ENCODE measurements around the gene SPINT2. TPM values are rescaled to one million over a fixed set of nuclear protein-coding genes. Genes with fewer than 3 reads are reported as not detected.
A peak's percentile ranks its signal among the peaks of the same experiment; 100 is the strongest.

The SPINT2 gene
- total RNA-seq, 6 experiments from 2014 or later = 0.76 to 4.1 (median 0.98) TPM

DNA sequence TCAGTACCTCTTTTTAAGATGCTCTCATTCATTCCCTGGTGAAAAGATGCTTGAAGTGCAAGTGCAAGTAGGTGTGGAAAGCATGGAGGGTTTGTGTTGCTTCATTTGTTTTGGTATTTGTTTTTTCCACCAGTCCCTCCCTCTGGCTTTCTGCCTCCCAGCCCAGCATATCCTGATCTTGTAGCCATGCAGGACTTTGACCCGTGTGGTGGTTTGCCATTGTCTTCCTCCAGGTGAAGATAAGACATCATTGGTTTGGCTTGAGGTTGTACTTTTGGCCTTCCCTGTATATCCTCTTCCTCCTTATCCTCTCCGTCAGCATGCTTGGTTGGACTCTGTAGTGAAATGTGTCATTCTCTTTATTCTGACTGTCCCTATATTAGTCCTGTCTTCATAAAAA lies 9.1 kb downstream of the SPINT2 start:
- peaks cover 33% of the 10 kb centered on the region for H3K4me1 Mint-ChIP-seq (ENCODE audit: low read depth)
- H3K36me3 Mint-ChIP-seq (ENCODE audit: low read depth) = no peaks in the 10 kb centered on the region
- TF ChIP-seq, protein P1, sequence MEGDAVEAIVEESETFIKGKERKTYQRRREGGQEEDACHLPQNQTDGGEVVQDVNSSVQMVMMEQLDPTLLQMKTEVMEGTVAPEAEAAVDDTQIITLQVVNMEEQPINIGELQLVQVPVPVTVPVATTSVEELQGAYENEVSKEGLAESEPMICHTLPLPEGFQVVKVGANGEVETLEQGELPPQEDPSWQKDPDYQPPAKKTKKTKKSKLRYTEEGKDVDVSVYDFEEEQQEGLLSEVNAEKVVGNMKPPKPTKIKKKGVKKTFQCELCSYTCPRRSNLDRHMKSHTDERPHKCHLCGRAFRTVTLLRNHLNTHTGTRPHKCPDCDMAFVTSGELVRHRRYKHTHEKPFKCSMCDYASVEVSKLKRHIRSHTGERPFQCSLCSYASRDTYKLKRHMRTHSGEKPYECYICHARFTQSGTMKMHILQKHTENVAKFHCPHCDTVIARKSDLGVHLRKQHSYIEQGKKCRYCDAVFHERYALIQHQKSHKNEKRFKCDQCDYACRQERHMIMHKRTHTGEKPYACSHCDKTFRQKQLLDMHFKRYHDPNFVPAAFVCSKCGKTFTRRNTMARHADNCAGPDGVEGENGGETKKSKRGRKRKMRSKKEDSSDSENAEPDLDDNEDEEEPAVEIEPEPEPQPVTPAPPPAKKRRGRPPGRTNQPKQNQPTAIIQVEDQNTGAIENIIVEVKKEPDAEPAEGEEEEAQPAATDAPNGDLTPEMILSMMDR (IDR thresholded peaks at IDR 0.05) = no peak
- no peaks in the 10 kb centered on the region for H3K27me3 Mint-ChIP-seq (ENCODE audit: insufficient read depth)
- no peaks in the 10 kb centered on the region for H3K9me3 Mint-ChIP-seq
- H3K4me3 Mint-ChIP-seq = no peak overlapping the region
- H3K27ac Mint-ChIP-seq = no peak overlapping the region
- DNase-seq = no peak

DNA sequence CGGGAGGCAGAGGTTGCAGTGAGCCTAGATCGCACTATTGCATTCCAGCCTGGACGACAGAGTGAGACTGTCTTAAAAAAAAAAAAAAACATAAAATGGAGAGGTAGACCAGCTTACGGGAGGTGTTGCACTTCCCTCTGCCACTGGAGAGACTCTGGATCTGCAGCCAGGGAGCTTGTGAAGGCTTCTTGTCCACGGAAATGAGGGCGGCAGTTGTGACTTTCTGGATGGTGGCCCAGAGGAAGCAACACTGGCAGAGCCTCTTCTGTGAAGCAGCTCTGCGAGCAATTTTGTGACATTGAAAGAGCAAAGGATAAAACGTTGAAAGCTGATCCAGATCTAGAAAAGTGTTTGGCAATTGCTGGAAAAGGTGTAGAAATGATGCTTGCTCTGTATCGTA lies 10.4 kb downstream of the SPINT2 start:
- H3K4me3 Mint-ChIP-seq = no peak overlapping the region
- H3K27ac Mint-ChIP-seq = no peak overlapping the region
- H3K36me3 Mint-ChIP-seq (ENCODE audit: low read depth) = no peaks in the 10 kb centered on the region
- DNase-seq = no peak
- TF ChIP-seq, protein P1 (IDR thresholded peaks at IDR 0.05) = no peak
- peaks cover 36% of the 10 kb centered on the region for H3K4me1 Mint-ChIP-seq (ENCODE audit: low read depth)
- no peaks in the 10 kb centered on the region for H3K27me3 Mint-ChIP-seq (ENCODE audit: insufficient read depth)
- H3K9me3 Mint-ChIP-seq = no peaks in the 10 kb centered on the region

DNA sequence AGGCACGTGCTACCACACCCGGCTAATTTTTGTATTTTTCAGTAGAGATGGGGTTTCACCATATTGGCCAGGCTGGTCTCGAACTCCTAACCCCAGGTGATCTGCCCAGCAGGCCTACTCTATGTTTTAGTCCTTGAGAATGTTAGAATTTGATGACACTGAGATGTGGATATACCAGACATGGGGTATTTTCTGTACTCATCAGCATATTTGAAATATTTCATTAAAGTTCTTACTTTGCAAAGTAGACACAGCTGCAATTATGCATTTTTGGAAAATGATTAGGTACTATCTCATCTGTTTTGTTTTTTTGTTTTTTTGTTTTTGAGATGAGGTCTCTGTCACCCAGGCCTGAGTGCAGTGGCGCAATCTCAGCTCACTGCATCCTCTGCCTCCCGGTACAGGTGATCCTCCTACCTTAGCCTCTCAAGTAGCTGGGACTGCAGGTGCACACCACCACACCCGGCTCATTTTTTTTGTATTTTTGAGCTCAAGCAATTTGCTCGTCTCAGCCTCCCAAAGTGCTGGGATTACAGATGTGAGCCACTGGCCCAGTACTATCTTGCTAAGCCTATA lies 12.7 kb downstream of the SPINT2 start:
- H3K4me1 Mint-ChIP-seq (ENCODE audit: low read depth) = peaks cover 22% of the 10 kb centered on the region
- H3K27ac Mint-ChIP-seq = peak overlapping the region; percentile 80
- no peaks in the 10 kb centered on the region for H3K36me3 Mint-ChIP-seq (ENCODE audit: low read depth)
- H3K9me3 Mint-ChIP-seq = no peaks in the 10 kb centered on the region
- TF ChIP-seq, protein P1 (IDR thresholded peaks at IDR 0.05) = no peak
- H3K4me3 Mint-ChIP-seq = peak overlapping the region; percentile 51; the same call in 1 of the 2 replicates
- no peaks in the 10 kb centered on the region for H3K27me3 Mint-ChIP-seq (ENCODE audit: insufficient read depth)
- DNase-seq = no peak

DNA sequence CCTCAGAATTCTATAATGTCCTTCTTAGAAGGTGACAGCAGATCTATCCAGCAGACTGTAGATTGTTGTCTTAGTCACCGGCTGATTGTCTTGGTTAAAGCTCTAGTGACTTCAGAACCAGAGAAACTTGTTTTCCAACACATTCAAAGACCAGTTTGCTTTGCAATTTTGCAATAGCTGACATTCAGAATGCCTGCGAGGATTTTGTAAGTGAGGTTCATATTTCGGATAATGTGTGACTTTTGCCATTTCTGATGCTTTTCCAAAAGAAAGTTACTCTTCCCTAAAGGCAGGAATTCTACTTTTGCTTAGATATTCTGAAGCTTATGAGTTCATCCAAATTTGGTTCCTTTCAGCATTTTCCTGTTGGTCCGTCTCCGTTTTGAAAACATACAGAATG lies 13.2 kb downstream of the SPINT2 start:
- Mint-ChIP-seq H3K27ac (peak overlapping the region; percentile 80), H3K36me3 (ENCODE audit: low read depth) (no peaks in the 10 kb centered on the region), H3K9me3 (no peaks in the 10 kb centered on the region), H3K4me1 (ENCODE audit: low read depth) (peaks cover 22% of the 10 kb centered on the region), H3K4me3 (peak overlapping the region; percentile 51), H3K27me3 (ENCODE audit: insufficient read depth) (no peaks in the 10 kb centered on the region)
- TF ChIP-seq, protein P1 (IDR thresholded peaks at IDR 0.05) = no peak
- DNase-seq = peak; percentile 41

DNA sequence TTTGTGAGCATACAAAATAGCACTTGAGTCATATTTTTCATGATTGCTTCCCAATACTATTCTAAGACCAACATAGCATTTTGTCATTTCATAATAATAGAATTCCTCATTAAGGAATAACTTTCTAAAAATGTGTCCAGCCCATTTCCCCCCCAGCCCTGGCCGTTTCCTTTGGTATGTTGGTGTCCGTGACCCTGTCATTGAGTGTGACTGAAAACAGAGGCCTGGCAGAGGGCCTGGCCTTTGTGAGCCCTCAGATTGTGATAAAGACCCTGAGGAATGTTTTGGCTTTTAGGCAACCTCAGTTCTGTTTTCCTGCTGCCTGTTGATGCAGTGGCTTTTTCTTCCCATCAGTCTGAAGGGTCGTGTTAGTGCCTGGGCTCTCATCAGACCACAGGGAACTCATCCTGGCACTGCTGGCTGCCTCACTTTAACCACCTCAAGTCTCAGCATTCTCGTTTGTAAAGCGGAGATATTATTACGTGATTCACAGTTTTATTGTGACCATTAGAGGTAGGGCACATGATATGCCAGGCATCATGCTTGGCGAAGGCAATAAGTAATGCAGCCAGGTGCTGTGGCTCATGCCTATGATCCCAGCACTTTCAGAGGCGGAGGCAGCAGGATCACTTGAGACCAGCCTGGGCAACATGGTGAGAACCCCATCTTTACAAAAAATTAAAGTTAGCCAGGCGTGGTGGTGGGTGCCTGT lies 13.8 kb downstream of the SPINT2 start:
- Mint-ChIP-seq H3K27ac (peak overlapping the region; percentile 80), H3K27me3 (ENCODE audit: insufficient read depth) (no peaks in the 10 kb centered on the region), H3K9me3 (no peaks in the 10 kb centered on the region), H3K36me3 (ENCODE audit: low read depth) (no peaks in the 10 kb centered on the region), H3K4me3 (peak overlapping the region; percentile 51), H3K4me1 (ENCODE audit: low read depth) (peaks cover 22% of the 10 kb centered on the region)
- DNase-seq = peak; percentile 57
- TF ChIP-seq, protein P1 (IDR thresholded peaks at IDR 0.05) = no peak
